K562 (cell line): ENCODE results near the gene CNNM3. TPM values are rescaled to one million over a fixed set of nuclear protein-coding genes. Genes with fewer than 3 reads are reported as not detected.

Source experiments
- CREB5 ChIP-seq: fragments of 250-450 bp; sonication (Bioruptor Pico); IDR thresholded peaks from 2 replicates; pipeline ENCODE4 v1.5.0; 2020; ENCODE audit warnings: mild to moderate bottlenecking
- FIP1L1 ChIP-seq: fragments of 200-400 bp; formaldehyde crosslinking; IDR thresholded peaks from 2 replicates; pipeline ENCODE4 v1.6.1; 2018; ENCODE audit warnings: mild to moderate bottlenecking, low read depth, low read length; ENCODE audit not compliant: poor library complexity, severe bottlenecking
- HDAC2 ChIP-seq: fragments of 450-650 bp; IDR thresholded peaks from 2 replicates; pipeline ENCODE4 v1.6.1; 2016; ENCODE audit warnings: mild to moderate bottlenecking
- HLTF ChIP-seq: fragments of 450-650 bp; IDR thresholded peaks from 2 replicates; pipeline ENCODE4 v1.6.1; 2016
- HNRNPL ChIP-seq: fragments of 200-400 bp; formaldehyde crosslinking; IDR thresholded peaks from 2 replicates; pipeline ENCODE4 v1.6.1; 2017; ENCODE audit warnings: low read depth, mild to moderate bottlenecking, low read length
- KAT2B ChIP-seq: IDR thresholded peaks from one replicate; pipeline ENCODE4 v1.6.1; 2012; ENCODE audit warnings: low read depth, mild to moderate bottlenecking, control low read depth, inconsistent platforms, low read length, moderate library complexity
- KHSRP ChIP-seq: fragments of 450-650 bp; IDR thresholded peaks from 2 replicates; pipeline ENCODE4 v1.6.1; 2017
- KLF13 ChIP-seq: fragments of 450-650 bp; IDR thresholded peaks from 2 replicates; pipeline ENCODE4 v1.6.1; 2016; ENCODE audit warnings: missing genetic modification characterization, low read depth, mild to moderate bottlenecking, missing compliant biosample characterization, moderate library complexity, borderline replicate concordance
- NFRKB ChIP-seq: fragments of 450-650 bp; IDR thresholded peaks from 2 replicates; pipeline ENCODE4 v1.6.1; 2016; ENCODE audit warnings: low read depth
- NR2C2 ChIP-seq, 2 experiments: fragments of 200-800 bp in 1 of 2; sonication (Bioruptor generic) in 1 of 2; sonication (generic) in 1 of 2; formaldehyde crosslinking in 1 of 2; IDR thresholded peaks; 2 replicates each; pipeline versions ENCODE4 v1.6.1 to v1.8.0; 2016 to 2022; ENCODE audit warnings: mild to moderate bottlenecking in 1 of 2, missing compliant biosample characterization in 1 of 2, missing genetic modification characterization in 1 of 2, missing genetic modification reagents in 1 of 2
- PCBP1 ChIP-seq: fragments of 200-400 bp; formaldehyde crosslinking; IDR thresholded peaks from 2 replicates; pipeline ENCODE4 v1.6.1; 2018; ENCODE audit warnings: mild to moderate bottlenecking, low read depth, low read length; ENCODE audit not compliant: poor library complexity, severe bottlenecking
- PHF8 ChIP-seq: fragments of 200-600 bp; sonication (generic); IDR thresholded peaks from 2 replicates; pipeline ENCODE4 v1.6.1; 2012; ENCODE audit warnings: mixed run types, mild to moderate bottlenecking, inconsistent platforms, low read length, moderate library complexity, borderline replicate concordance
- SMARCB1 ChIP-seq: IDR thresholded peaks from 2 replicates; pipeline ENCODE4 v1.6.1; 2011; ENCODE audit warnings: improper control_type of control experiment, low read depth; ENCODE audit not compliant: insufficient read length
- SP1 ChIP-seq: sonication (generic); formaldehyde crosslinking; IDR thresholded peaks from 2 replicates; pipeline ENCODE4 v1.8.1; 2022; ENCODE audit warnings: mild to moderate bottlenecking, missing genetic modification reagents
- SRF ChIP-seq, 2 experiments: fragments of 250-450, 450-650 bp in 1 of 2; sonication (Bioruptor Pico) in 1 of 2; sonication (generic) in 1 of 2; formaldehyde crosslinking; IDR thresholded peaks; 2 replicates each; pipeline versions ENCODE4 v1.5.0 to v1.5.1; 2020 to 2022; ENCODE audit warnings: mild to moderate bottlenecking in 1 of 2, missing genetic modification reagents in 1 of 2
- TAF1 ChIP-seq: IDR thresholded peaks from 2 replicates; pipeline ENCODE4 v1.6.1; 2011; ENCODE audit warnings: mild to moderate bottlenecking, low read length, moderate library complexity; ENCODE audit not compliant: insufficient read depth, control insufficient read depth, severe bottlenecking; ENCODE audit errors: extremely low read depth
- TAF15 ChIP-seq: fragments of 200-400 bp; formaldehyde crosslinking; IDR thresholded peaks from 2 replicates; pipeline ENCODE4 v1.6.1; 2017; ENCODE audit warnings: mild to moderate bottlenecking, low read depth, low read length, moderate library complexity
- TEAD1 ChIP-seq, 2 experiments: fragments of 450-650 bp in 1 of 2; sonication (generic) in 1 of 2; formaldehyde crosslinking; IDR thresholded peaks; 2 replicates each; pipeline versions ENCODE4 v1.4.0 to v1.8.0; 2020 to 2022; ENCODE audit warnings: mild to moderate bottlenecking in 2 of 2, missing genetic modification reagents in 1 of 2
- U2AF1 ChIP-seq: fragments of 200-400 bp; formaldehyde crosslinking; optimal IDR thresholded peaks from 2 replicates; pipeline ENCODE3; 2017; ENCODE audit warnings: mild to moderate bottlenecking, low read depth, low read length, moderate library complexity
- ZBTB7A ChIP-seq: IDR thresholded peaks from 2 replicates; pipeline ENCODE4 v1.6.1; 2011; ENCODE audit warnings: low read depth, mild to moderate bottlenecking, low read length, moderate library complexity, borderline replicate concordance; ENCODE audit not compliant: control insufficient read depth
- ZNF592 ChIP-seq: fragments of 450-650 bp; IDR thresholded peaks from 2 replicates; pipeline ENCODE4 v1.6.1; 2017; ENCODE audit warnings: antibody characterized with exemption, mild to moderate bottlenecking
- ZNF76 ChIP-seq: fragments of 250-450 bp; sonication (Bioruptor Pico); IDR thresholded peaks from 2 replicates; pipeline ENCODE4 v1.4.0; 2020; ENCODE audit warnings: mild to moderate bottlenecking, moderate library complexity, borderline replicate concordance
- polyA plus RNA-seq, 8 experiments: library from polyadenylated mRNA; depleted of rRNA in 4 of 8; stranded (reverse) in 5 of 8; unstranded in 3 of 8; fragments of >200 nt; fragmentation: Nextera tagmentation in 2 of 8; fragmentation: Illumina TruSeq in 1 of 8; extraction: Ambion mirVana in 2 of 8; extraction: Trizol in 1 of 8; gene quantifications; 2 replicates each; pipeline versions ENCODE4 v1.2.1 to v1.2.3, GENCODE V29; 2011 to 2014; ENCODE audit warnings: inconsistent platforms in 1 of 8, missing spikeins in 1 of 8
- total RNA-seq, 7 experiments: library from RNA; depleted of rRNA in 6 of 7; stranded (reverse); fragments of >200 nt in 6 of 7; fragmentation: Illumina TruSeq in 2 of 7; extraction: Trizol in 2 of 7; gene quantifications; 2 replicates each; pipeline versions ENCODE4 v1.2.1 to v1.2.3, GENCODE V29; 2011 to 2021; ENCODE audit warnings: low replicate concordance in 1 of 7

CNNM3 gene
- total and polyA plus RNA-seq, 9 of the 15 experiments (the other 6 are each of a cell fraction or from before 2014, with no cell fraction given), result 1.4 to 16.9 (median 6.5) TPM

DNA sequence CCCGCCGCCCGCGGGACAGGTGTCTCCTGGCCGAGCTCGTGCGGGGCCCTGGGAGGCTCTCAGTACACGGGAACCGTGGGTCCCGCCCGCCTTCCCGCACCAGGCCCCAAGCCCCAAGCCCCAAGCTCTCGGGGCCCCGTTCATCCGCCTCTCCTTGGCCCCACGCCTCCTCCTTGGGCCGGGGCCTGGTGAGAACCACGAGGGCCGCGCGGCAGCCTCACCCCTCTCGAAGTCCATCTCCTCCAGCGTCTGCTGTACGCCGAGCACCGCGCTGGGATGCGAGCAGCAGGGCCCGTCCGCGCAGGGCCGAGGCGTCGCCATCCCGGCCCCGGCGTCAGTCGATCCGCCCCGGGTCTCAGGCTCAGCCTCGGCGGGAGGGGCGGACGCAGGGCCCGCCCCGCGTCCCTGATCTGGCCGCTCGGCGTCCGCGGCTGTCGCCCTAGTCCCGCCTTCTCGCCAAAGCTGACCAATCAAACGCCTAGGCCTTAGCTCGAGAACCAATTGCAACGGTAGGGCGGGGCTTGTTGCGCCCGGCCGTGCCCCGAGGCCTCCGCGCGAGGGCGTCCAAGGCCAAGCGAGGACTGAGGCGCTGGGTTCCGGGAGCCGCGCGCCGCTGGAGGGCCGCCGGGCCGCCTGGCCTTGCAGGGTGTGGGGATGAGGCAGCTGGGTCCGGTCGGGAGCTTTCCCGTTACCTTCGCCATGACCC lies 41.8 kb downstream of the CNNM3 start, which contains the start of gene ANKRD39 (continued):
- peak; percentile 92 for TF ChIP-seq U2AF1
- TF ChIP-seq ZNF592, result peak; percentile 70; the same call in 1 of the 2 replicates
- 0 out of 2 replicates have a peak, but pooled peaks have one; percentile 22 for TF ChIP-seq HLTF
- TF ChIP-seq TAF15, result no peak
- TF ChIP-seq CREB5 (CRISPR knock-in tag), result no peak
- no peak for TF ChIP-seq KLF13 (tag)
- 0 out of 4 replicates have a peak, but pooled peaks of 1 of the 2 experiments have one; percentile 7 for TF ChIP-seq SRF (CRISPR knock-in tag; IDR thresholded peaks at IDR 0.05)
- 0 out of 4 replicates have a peak, but pooled peaks of 1 of the 2 experiments have one; percentile 21 for TF ChIP-seq TEAD1 (CRISPR knock-in tag; IDR thresholded peaks at IDR 0.05)
- peak; percentile 52 for TF ChIP-seq KAT2B
- TF ChIP-seq SMARCB1, result no peak
- TF ChIP-seq NR2C2 (CRISPR knock-in tag; IDR thresholded peaks at IDR 0.05), result 0 out of 2 replicates have a peak, but pooled peaks have one; percentile 34
- TF ChIP-seq NR2C2 (tag; IDR thresholded peaks at IDR 0.05), result no peak
- TF ChIP-seq NFRKB, result peak; percentile 36; the same call in 1 of the 2 replicates
- TF ChIP-seq HDAC2, result no peak
- TF ChIP-seq PCBP1, result peak; percentile 66
- TF ChIP-seq KHSRP, result no peak
- peak; percentile 81; the same call in 1 of the 2 replicates for TF ChIP-seq PHF8
- peak; percentile 100 for TF ChIP-seq SP1 (CRISPR knock-in tag)
- no peak for TF ChIP-seq HNRNPL
- TF ChIP-seq TAF1, result peak; percentile 58
- peak; percentile 57 for TF ChIP-seq FIP1L1
- peak; percentile 59; the same call in 1 of the 2 replicates for TF ChIP-seq ZBTB7A
- TF ChIP-seq ZNF76 (CRISPR knock-in tag), result no peak
